ENCODE results near the gene FOS.
A peak's percentile ranks its signal among the peaks of the same experiment; 100 is the strongest.

Gene FOS

DNA sequence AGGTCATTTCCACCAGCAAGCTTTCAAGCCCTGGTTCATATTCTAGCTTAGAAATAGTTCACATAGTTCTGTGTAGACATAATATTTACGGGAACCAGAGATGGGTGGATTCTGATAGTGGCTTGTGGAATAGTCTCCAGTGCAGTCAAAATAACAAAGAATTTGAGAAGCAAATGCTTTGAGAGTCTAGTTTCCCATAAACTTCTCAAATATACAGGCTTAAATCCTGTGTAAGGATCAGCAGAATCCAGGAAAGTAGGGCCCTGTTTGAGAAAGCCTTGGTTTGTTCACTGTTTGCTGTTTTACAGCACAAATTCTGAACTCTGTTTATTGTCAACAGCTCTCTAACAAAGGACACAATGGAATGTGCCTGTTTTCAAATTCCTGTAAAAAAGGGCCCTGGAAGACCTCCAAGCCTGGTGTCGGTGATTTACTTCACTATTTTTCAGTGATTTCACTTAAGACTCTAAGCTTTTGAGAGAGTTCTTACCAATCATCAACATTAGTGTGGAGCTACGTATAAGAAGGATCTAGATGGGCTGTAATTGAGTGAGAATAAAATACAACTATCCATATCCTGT, 11.4 kb upstream of the FOS start:
- FAIRE-seq (no peak), DNase-seq (ENCODE audit: insufficient read length) (no peak)
- TF ChIP-seq TAF1 (IDR thresholded peaks at IDR 0.05; ENCODE audit: borderline replicate concordance, low read depth, low read length) (no peak), POLR2A (IDR thresholded peaks at IDR 0.05; ENCODE audit: low read depth, low read length) (no peak), POLR2AphosphoS5 (IDR thresholded peaks at IDR 0.05; ENCODE audit: low read depth, low read length) (no peak)

DNA sequence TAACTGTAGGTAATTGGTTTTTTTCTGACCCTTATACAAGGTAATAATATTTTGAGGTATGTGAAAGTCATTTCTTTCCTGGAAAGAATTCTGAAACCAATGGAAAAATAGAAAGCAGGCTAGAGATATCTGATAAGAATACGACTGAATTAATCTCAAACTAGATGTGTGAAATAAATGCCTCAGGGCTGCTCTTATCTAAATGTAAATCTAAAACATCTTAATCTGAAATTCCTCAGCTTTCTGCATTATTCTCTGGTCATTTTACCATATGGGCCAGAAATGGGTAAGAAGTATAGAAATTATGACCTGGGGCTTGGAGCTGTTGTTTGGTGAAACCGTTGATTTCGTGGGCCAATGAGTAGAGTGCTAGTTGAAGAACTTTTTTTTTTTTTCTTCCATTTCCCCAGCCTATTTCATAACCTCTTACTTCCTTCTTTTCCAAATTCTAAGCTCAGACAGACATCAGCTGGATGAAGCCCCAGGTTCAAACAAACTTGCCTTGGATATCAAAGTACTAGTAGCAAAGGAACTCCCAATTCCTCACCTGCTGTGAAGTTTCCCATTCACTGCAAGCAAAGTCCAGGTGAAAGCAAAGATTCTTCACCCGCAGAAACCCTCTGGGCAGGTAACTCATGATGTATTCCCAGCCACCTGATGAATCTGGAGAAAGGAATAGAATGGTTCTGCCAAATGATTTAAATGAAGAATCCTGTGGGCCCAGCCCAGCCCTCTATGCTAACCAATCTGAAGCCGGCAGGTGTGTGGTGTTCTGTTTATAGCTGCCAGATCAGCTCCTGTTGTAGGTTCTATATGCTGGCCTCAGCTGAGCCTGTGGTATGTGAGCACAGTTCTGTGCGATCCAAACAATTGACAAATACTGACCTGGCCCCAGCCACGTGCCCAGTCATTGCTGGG, 9.7 kb upstream of the FOS start:
- no peak for DNase-seq (ENCODE audit: insufficient read length)
- FAIRE-seq: no peak
- TF ChIP-seq POLR2A (IDR thresholded peaks at IDR 0.05; ENCODE audit: low read depth, low read length) (no peak), TAF1 (IDR thresholded peaks at IDR 0.05; ENCODE audit: borderline replicate concordance, low read depth, low read length) (no peak), POLR2AphosphoS5 (IDR thresholded peaks at IDR 0.05; ENCODE audit: low read depth, low read length) (no peak)

- TF ChIP-seq TAF1 (IDR thresholded peaks at IDR 0.05; ENCODE audit: borderline replicate concordance, low read depth, low read length) (no peak), POLR2A (IDR thresholded peaks at IDR 0.05; ENCODE audit: low read depth, low read length) (no peak), POLR2AphosphoS5 (IDR thresholded peaks at IDR 0.05; ENCODE audit: low read depth, low read length) (no peak)
- DNase-seq (ENCODE audit: insufficient read length) (no peak), FAIRE-seq (no peak)
Measured at GRCh38 chr14:75271514-75271913, 7.1 kb upstream of the FOS start.

GRCh38 chr14:75273272-75274049, 5.2 kb upstream of the FOS start:
- DNase-seq (ENCODE audit: insufficient read length) (no peak), FAIRE-seq (no peak)
- no peak for TF ChIP-seq POLR2AphosphoS5 (IDR thresholded peaks at IDR 0.05; ENCODE audit: low read depth, low read length)
- TF ChIP-seq TAF1 (IDR thresholded peaks at IDR 0.05; ENCODE audit: borderline replicate concordance, low read depth, low read length): no peak
- no peak for TF ChIP-seq POLR2A (IDR thresholded peaks at IDR 0.05; ENCODE audit: low read depth, low read length)

DNA sequence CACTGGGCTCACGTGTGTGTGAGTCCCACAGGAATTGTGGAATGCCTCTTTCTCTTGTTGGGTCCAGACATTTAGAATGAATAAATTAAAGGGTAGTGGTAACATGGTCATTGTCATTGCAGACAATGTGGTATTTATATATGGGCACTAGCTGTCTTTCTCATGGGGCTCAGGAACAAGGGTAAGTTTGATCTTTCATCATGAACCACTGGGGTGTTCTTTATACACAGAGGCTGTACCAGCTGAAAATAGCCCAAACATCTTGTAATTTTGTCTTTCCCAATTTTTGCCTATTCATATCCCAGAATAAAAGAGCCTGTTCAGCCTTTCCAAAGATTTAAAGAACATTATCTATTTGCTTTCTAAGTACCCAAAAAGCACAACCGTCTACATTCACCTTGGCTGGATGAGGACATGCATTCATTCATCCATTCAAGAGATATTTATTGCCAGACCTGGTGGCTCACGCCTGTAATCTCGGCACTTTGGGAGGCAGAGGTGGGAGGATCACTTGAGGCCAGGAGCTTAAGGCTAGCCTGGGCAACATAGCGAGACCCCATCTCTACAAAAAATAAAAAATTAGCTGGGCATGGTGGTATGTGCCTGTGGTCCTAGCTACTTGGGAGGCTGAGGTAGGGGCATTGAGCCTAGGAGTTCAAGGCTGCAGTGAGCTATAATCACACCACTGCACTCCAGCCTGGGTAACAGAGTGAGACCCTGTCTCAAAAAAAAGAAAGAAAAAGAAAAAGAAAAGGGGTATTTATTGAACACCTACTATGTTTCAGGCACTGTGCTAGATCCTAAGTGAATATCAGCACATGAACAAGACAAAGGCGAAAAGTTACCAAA, 4.4 kb upstream of the FOS start:
- TF ChIP-seq POLR2A (IDR thresholded peaks at IDR 0.05; ENCODE audit: low read depth, low read length): no peak
- TF ChIP-seq POLR2AphosphoS5 (IDR thresholded peaks at IDR 0.05; ENCODE audit: low read depth, low read length): no peak
- no peak for TF ChIP-seq TAF1 (IDR thresholded peaks at IDR 0.05; ENCODE audit: borderline replicate concordance, low read depth, low read length)
- FAIRE-seq (no peak), DNase-seq (ENCODE audit: insufficient read length) (no peak)

DNA sequence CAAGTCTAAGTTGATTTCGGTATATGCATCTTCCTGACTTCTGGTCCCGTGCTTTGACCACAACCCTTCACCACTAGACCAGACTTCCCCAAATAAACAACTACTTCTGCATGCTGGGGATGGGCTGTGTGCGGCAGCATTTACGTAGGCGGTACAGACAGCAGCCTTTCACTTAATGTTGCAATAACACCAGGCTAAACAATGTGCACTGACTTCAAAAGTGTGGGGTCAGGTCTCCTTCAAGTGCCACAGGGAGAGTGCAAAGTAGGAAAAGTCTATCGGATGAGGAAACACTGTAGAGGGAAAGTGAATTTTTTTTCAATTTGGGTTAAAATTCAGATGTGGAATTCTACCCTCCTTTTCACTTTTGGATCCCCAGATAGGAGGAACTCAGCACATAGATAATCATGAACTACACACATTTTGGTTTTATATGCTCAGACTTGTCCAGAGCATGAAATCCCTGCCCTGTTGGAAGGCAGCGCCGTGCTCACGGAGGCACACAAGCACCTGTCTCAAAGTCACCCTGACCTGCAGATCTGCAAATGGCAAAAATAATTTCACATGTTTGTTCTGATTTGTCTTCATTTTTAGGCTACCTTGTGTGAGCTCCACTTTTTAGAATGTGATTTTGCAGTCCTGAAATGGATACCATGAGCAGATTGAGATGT, 3.6 kb upstream of the FOS start:
- no peak for TF ChIP-seq POLR2AphosphoS5 (IDR thresholded peaks at IDR 0.05; ENCODE audit: low read depth, low read length)
- no peak for TF ChIP-seq POLR2A (IDR thresholded peaks at IDR 0.05; ENCODE audit: low read depth, low read length)
- FAIRE-seq: peak; percentile 61
- DNase-seq (ENCODE audit: insufficient read length): no peak

DNA sequence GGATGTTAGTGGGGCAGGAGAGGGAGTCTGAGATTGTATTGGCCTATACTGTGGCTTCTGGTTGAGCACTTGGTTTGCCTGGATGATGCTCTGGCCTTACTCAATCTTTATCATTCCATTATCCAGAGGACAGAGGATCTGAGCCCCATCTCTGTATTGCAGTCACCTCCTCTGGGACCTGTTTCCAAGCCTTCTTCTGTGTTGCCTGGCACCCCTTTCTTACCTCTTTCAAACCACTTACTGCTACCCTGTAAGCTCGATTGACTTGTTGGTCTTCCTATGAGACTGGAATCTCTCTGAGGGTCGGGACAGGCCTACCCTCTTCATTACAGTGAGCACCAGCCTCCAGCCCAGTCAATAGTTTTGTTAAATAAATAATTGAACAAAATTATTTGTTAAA, 3.0 kb upstream of the FOS start:
- TF ChIP-seq POLR2A (IDR thresholded peaks at IDR 0.05; ENCODE audit: low read depth, low read length) (no peak), TAF1 (IDR thresholded peaks at IDR 0.05; ENCODE audit: borderline replicate concordance, low read depth, low read length) (no peak), POLR2AphosphoS5 (IDR thresholded peaks at IDR 0.05; ENCODE audit: low read depth, low read length) (no peak)
- no peak for FAIRE-seq
- no peak for DNase-seq (ENCODE audit: insufficient read length)

GRCh38 chr14:75277008-75277814, 1.4 kb upstream of the FOS start:
- TF ChIP-seq TAF1 (IDR thresholded peaks at IDR 0.05; ENCODE audit: borderline replicate concordance, low read depth, low read length): no peak
- no peak for TF ChIP-seq POLR2AphosphoS5 (IDR thresholded peaks at IDR 0.05; ENCODE audit: low read depth, low read length)
- no peak for TF ChIP-seq POLR2A (IDR thresholded peaks at IDR 0.05; ENCODE audit: low read depth, low read length)
- DNase-seq (ENCODE audit: insufficient read length): peak; percentile 52
- peak; percentile 81 for FAIRE-seq

DNA sequence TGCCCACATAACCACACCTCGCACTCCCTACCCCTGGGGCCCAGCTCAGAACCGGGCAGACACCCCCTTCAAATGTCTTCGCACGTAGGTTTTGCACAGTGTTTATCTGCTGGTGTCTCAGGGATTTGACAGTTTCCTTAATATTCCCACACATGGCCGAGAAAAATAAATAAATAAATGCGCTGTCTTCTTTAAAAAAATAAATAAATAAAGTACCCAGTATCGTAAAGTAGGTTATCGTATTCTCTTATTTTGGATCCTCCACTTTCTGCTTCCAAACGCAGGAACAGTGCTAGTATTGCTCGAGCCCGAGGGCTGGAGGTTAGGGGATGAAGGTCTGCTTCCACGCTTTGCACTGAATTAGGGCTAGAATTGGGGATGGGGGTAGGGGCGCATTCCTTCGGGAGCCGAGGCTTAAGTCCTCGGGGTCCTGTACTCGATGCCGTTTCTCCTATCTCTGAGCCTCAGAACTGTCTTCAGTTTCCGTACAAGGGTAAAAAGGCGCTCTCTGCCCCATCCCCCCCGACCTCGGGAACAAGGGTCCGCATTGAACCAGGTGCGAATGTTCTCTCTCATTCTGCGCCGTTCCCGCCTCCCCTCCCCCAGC, 710 bp upstream of the FOS start:
- no peak for TF ChIP-seq TAF1 (IDR thresholded peaks at IDR 0.05; ENCODE audit: borderline replicate concordance, low read depth, low read length)
- no peak for TF ChIP-seq POLR2AphosphoS5 (IDR thresholded peaks at IDR 0.05; ENCODE audit: low read depth, low read length)
- no peak for TF ChIP-seq POLR2A (IDR thresholded peaks at IDR 0.05; ENCODE audit: low read depth, low read length)
- DNase-seq (ENCODE audit: insufficient read length): no peak
- FAIRE-seq: no peak
